OCI-LY3 (cell line): Measurements from ENCODE around the gene HINFP.
A peak's percentile ranks its signal among the peaks of the same experiment; 100 is the strongest.

Experiments used
- H2AFZ ChIP-seq: fragments of 200-600, 300-600 bp; shearing (Covaris generic); 2 replicates; pipeline ENCODE4 v1.6.0; 2014; ENCODE audit warnings: antibody characterized with exemption, low read depth, low read length
- H3K27ac ChIP-seq: fragments of 200-600, 300-600 bp; sonication (generic); 2 replicates; pipeline ENCODE4 v1.5.1; 2014; ENCODE audit warnings: mild to moderate bottlenecking, low read length, moderate library complexity, mixed read lengths
- H3K27me3 ChIP-seq: fragments of 200-600, 300-600 bp; sonication (generic); 2 replicates; pipeline ENCODE4 v1.6.1; 2014; ENCODE audit warnings: low read depth, low read length, mixed read lengths
- H3K36me3 ChIP-seq: fragments of 200-600, 300-600 bp; sonication (generic); replicated peaks from 2 replicates; pipeline ENCODE3; 2014; ENCODE audit warnings: low read depth, low read length, mixed read lengths
- H3K4me1 ChIP-seq: fragments of 300-600, 200-600 bp; sonication (generic); 2 replicates; pipeline ENCODE4 v1.6.1; 2014; ENCODE audit warnings: low read length, mixed read lengths
- H3K4me2 ChIP-seq: fragments of 200-600, 300-600 bp; sonication (generic); 2 replicates; pipeline ENCODE4 v1.6.1; 2014; ENCODE audit warnings: low read length, mixed read lengths
- H3K4me3 ChIP-seq: fragments of 300-600, 200-600 bp; sonication (generic); 2 replicates; pipeline ENCODE4 v1.5.1; 2014; ENCODE audit warnings: antibody characterized with exemption, mild to moderate bottlenecking, low read length, moderate library complexity
- H3K79me2 ChIP-seq: fragments of 300-600, 200-600 bp; shearing (Covaris generic); 2 replicates; pipeline ENCODE4 v1.6.1; 2014; ENCODE audit warnings: mild to moderate bottlenecking, low read length, mixed read lengths
- H3K9ac ChIP-seq: fragments of 300-600, 200-600 bp; shearing (Covaris generic); 2 replicates; pipeline ENCODE4 v1.6.0; 2014; ENCODE audit warnings: mild to moderate bottlenecking, low read length, moderate library complexity
- H3K9me3 ChIP-seq: fragments of 200-600, 300-600 bp; shearing (Covaris generic); 2 replicates; pipeline ENCODE4 v1.6.1; 2014; ENCODE audit warnings: low read length, mixed read lengths; ENCODE audit not compliant: insufficient read depth
- H4K20me1 ChIP-seq: fragments of 200-600, 300-600 bp; sonication (generic); 2 replicates; pipeline ENCODE4 v1.6.1; 2016; ENCODE audit warnings: low read length, mixed read lengths; ENCODE audit not compliant: insufficient read depth
- CTCF ChIP-seq: fragments of 200-600, 300-600 bp; sonication (generic); IDR thresholded peaks from 2 replicates; pipeline ENCODE4 v1.5.1; 2014; ENCODE audit warnings: antibody characterized with exemption, low read length, low read depth
- EZH2phosphoT487 ChIP-seq: fragments of 200-600 bp; shearing (Covaris generic); IDR thresholded peaks from 2 replicates; pipeline ENCODE4 v1.6.1; 2018; ENCODE audit warnings: antibody characterized with exemption, mixed run types, low read depth

HINFP gene

GRCh38 chr11:119094816-119095065 is 26.6 kb upstream of the HINFP start:
- H3K79me2 ChIP-seq, result peaks cover 38% of the 10 kb centered on the region
- no peaks in the 10 kb centered on the region for H3K27me3 ChIP-seq
- peaks cover 26% of the 10 kb centered on the region for H4K20me1 ChIP-seq
- peaks cover 58% of the 10 kb centered on the region for H3K36me3 ChIP-seq
- H3K9ac ChIP-seq, result peak overlapping the region; percentile 92
- H3K4me3 ChIP-seq, result peak overlapping the region; percentile 97
- H3K4me1 ChIP-seq, result peaks cover 31% of the 10 kb centered on the region
- H2AFZ ChIP-seq, result no peak overlapping the region
- peak overlapping the region; percentile 96 for H3K4me2 ChIP-seq
- H3K9me3 ChIP-seq, result no peaks in the 10 kb centered on the region
- TF ChIP-seq EZH2phosphoT487, result no peak
- TF ChIP-seq CTCF, result peak; percentile 56; the same call in 1 of the 2 replicates
- H3K27ac ChIP-seq, result peak overlapping the region; percentile 73

GRCh38 chr11:119095066-119095880 is 26.1 kb upstream of the HINFP start:
- H3K9me3 ChIP-seq, result no peaks in the 10 kb centered on the region
- H3K36me3 ChIP-seq, result peaks cover 58% of the 10 kb centered on the region
- TF ChIP-seq CTCF (peak; percentile 19), EZH2phosphoT487 (no peak)
- no peak overlapping the region for H2AFZ ChIP-seq
- H3K79me2 ChIP-seq, result peaks cover 41% of the 10 kb centered on the region
- peak overlapping the region; percentile 96 for H3K4me2 ChIP-seq
- peaks cover 35% of the 10 kb centered on the region for H3K4me1 ChIP-seq
- peak overlapping the region; percentile 97 for H3K4me3 ChIP-seq
- H3K9ac ChIP-seq, result peak overlapping the region; percentile 92
- H4K20me1 ChIP-seq, result peaks cover 26% of the 10 kb centered on the region
- H3K27ac ChIP-seq, result peak overlapping the region; percentile 73
- no peaks in the 10 kb centered on the region for H3K27me3 ChIP-seq

GRCh38 chr11:119099711-119100110 is 21.7 kb upstream of the HINFP start:
- Histone ChIP-seq H3K79me2 (peaks cover 28% of the 10 kb centered on the region), H3K9ac (no peak overlapping the region), H4K20me1 (no peaks in the 10 kb centered on the region), H3K27ac (no peak overlapping the region), H3K4me1 (peaks cover 23% of the 10 kb centered on the region), H2AFZ (no peak overlapping the region), H3K4me3 (no peak overlapping the region), H3K36me3 (peaks cover 20% of the 10 kb centered on the region), H3K27me3 (no peaks in the 10 kb centered on the region), H3K9me3 (no peaks in the 10 kb centered on the region), H3K4me2 (peak overlapping the region; percentile 95)
- TF ChIP-seq CTCF, result no peak
- TF ChIP-seq EZH2phosphoT487, result no peak

GRCh38 chr11:119100246-119100970 is 21.0 kb upstream of the HINFP start:
- H3K9ac ChIP-seq, result peak overlapping the region; percentile 94
- peaks cover 19% of the 10 kb centered on the region for H3K36me3 ChIP-seq
- H3K4me1 ChIP-seq, result peaks cover 23% of the 10 kb centered on the region
- TF ChIP-seq CTCF (peak; percentile 60), EZH2phosphoT487 (no peak)
- H3K4me2 ChIP-seq, result peak overlapping the region; percentile 95
- H3K27ac ChIP-seq, result no peak overlapping the region
- H3K9me3 ChIP-seq, result no peaks in the 10 kb centered on the region
- H3K79me2 ChIP-seq, result peaks cover 22% of the 10 kb centered on the region
- H3K27me3 ChIP-seq, result no peaks in the 10 kb centered on the region
- H3K4me3 ChIP-seq, result peak overlapping the region; percentile 89
- H2AFZ ChIP-seq, result no peak overlapping the region
- H4K20me1 ChIP-seq, result no peaks in the 10 kb centered on the region
